SKM-1 treated with dmso at 0.1 percent for 144 hours (cell line): ENCODE results near the gene EIF5.

Source experiments
- DNase-seq: peaks from one replicate; lab custom pipeline; 2025; ENCODE audit not compliant: unreplicated experiment; lab: John Stamatoyannopoulos, UW

Gene EIF5

GRCh38 chr14:103333754-103334643 is at the start of gene EIF5:
Gene EIF5 (plus strand): TSS chr14:103334237. CDS start chr14:103335861, 1,624 bp downstream.
- peak; percentile 77 for DNase-seq

DNA sequence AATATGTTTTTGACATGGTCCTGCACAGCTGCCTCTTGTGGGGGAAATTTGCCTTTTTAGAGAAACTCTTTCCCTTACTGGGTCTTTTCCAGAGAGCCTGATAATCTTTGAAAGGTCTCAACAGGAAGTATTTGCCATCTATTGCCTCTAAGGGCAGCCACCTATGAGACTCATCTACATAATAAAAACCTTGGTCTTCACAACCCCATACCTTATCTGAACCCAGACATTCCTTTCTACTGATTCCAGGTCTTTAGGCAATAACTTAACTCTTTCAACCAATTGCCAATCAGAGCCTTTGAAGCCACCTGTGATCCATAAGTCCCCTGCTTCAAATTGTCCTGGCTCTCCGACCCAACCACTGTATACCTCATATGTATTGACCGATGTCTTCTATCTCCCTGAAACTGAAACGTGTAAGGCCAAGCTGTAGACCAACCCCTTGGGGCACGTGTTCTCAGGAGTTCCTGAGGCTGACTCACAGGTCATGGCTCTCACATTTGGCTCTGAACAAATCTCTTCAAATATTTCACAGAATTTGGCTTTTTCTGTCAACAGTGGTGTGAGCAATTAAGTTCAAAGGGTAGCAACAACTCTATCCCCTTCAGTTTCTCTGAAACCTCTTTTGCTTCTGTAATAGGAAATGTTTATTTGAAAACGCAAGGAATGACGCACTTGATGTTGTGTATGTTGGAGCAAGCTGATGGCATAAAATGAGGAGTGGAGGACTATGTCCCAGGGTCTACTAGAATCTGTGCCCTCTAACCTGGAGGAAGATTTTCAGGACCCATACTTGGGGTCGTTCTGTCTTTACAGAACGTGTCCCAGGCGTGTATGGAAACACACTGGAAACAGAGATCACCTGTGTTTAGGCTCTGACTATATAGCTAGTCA is 49.2 kb upstream of the EIF5 start:
- no peak for DNase-seq

DNA sequence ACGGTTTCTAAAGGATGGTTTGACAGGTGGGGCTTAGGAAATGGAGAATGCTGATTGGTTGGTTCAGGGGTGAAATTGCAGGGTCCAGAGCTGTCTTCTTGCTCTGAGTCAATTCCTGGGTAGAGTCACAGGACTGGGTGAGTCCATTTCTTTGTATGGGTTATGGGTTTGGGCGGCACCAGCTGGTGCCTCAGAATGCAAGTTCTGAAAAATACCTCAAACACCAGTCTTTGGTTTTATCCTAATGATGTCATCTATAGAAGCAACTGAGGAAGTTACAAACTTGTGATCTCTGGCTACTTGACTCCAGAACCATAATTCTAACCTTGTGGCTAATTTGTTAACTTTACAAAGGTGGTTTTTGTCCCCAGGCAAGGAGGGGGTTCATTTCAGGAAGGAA is 47.6 kb upstream of the EIF5 start:
- no peak for DNase-seq

GRCh38 chr14:103286968-103287850 is 46.8 kb upstream of the EIF5 start:
- no peak for DNase-seq

DNA sequence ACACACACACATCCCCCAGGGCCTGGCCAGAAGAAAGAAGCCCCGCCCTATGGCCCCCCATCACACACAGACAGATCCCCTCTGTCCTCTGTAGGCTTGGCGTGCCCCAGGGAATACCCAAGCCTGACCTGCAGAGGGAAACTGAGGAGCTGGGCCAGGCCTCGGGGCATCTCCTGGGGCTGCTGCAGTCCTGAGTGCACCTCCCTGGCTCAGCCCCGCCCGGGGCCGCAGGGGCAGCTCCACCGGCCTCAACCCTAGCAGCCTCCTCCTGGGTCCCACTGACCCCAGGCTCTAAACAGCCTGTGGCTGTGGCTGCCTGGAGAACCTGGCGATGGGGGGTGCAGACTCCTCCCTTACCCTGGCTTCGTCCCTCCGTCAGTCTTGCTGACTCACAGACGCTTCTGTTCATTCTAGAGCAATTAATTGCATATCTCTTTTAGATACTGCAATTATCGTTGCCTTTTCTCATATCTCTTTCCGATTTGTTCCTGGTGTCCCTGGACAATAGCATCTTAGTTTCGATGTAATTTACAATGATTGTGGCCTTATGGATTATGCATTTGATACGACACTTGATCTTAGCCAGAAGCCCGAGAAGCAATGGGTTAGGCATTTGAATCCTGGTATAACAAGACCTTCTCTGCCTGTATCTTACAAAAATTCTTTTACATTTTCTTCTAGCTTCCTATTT is 45.8 kb upstream of the EIF5 start:
- no peak for DNase-seq

DNA sequence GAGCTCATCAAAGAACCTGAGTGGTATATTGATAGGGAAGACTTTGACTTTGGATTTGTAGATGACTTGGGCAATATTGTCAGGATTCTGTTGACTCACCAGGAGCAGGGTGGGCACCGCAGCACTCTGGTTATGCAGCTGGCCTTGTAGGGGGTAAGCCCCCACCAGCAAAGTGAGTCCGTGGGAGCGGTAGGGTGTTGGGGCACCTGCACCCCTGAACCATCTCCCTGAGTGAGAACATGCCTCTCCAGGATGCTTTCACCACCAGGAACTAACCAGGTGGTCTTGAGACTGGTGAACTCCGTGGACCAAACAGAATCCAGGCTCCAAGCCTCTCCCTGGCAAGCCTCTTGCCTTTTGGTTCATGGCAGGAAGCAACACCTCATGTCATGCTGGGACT is 44.0 kb upstream of the EIF5 start:
- no peak for DNase-seq

DNA sequence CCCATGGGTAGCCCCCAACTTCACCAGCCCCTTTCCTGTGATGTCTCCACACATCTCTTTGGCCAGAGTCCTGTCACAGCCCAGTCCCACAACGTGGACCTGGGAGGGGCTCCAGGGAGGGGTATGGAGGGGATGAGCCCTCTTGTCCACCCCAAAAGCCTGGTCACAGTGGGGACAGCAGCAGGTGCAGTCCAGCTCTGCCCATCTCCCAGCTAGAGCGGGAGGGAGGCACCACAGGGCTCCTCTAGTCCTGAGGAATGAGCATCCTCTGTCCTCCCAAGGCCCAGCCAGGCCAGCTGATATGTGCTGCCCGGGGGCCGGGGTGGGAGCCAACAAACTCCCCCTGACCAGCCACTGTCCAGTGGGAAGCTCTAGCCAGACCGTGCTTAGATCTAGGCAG is 43.5 kb upstream of the EIF5 start:
- no peak for DNase-seq

GRCh38 chr14:103290961-103291360 is 43.1 kb upstream of the EIF5 start:
- no peak for DNase-seq

DNA sequence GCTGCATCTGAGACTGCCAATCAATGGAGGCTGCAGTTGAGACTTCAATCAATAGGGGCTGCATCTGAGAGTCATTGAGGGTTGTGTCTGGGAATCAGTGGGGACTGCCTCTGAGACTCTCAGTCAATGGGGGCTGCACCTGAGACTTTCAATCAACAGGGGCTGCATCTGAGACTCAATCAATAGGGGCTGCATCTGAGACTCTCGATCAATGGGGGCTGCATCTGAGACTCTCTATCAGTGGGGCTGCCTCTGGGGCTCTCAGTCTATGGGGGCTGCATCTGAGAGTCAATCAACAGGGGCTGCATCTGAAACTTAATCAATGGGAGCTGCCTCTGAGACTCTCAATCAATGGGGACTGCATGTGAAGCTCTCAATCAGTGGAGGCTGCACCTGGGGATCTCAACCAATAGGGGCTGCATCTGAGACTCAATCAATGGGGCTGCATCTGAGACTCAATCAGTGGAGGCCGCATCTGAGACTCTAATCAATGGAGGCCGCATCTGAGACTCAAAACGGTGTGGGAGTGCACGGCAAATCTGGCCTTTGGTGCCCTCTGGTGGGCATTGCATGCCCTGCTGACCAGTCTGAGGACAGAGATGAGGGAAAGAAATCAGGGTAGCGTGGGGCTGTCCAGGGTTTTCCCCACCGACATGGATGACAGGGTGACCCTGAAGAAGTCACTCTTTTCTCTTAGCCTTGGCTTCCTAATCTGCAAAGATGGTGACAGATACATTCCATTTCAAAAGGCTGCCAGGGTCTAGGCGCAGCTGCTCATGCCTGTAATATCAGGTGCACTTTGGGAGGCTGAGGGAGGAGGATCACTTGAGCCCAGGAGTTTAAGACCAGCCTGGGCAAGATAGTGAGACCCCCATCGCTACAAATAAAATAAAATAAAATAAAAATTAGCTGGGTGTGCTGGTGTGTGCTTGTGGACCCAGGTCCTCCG is 41.3 kb upstream of the EIF5 start:
- DNase-seq, result no peak

DNA sequence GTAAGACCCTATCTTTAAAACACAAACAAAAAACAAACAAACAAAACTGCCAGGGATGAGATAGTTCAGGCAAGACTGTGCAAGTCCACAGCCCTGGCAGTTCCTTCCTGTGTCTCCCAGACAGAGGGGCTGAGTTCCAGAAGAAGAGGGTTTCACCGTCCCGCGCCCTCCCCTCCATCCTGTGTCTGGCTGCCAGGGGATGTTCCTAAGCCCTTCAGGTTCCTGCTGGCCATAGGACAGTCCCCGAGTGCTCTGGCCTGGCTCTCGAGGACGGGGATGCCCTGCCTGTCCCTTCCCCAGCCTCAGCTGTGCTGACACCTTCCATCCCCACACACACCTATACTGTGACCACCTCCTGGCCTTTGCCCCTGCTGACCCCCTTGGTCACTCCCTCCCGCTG is 40.6 kb upstream of the EIF5 start:
- DNase-seq, result no peak

GRCh38 chr14:103294091-103294490 is 39.9 kb upstream of the EIF5 start:
- no peak for DNase-seq

DNA sequence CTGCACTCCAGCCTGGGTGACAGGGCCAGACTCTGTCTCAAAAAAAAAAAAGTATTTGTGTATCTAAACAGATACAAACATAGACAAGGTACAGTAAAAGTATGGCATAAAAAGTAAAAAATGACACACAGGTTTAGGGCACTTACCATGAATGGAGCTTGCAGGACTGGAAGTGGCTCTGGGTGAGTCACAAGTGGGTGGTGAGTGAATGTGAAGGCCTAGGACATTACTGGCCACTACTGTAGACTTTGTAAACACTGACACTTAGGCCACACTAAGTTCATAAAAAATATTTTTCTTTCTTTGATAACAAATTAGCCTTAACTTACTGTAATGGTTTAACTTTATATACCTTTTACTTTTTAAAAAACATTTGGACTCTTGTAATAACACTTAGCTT is 38.0 kb upstream of the EIF5 start:
- DNase-seq, result no peak

DNA sequence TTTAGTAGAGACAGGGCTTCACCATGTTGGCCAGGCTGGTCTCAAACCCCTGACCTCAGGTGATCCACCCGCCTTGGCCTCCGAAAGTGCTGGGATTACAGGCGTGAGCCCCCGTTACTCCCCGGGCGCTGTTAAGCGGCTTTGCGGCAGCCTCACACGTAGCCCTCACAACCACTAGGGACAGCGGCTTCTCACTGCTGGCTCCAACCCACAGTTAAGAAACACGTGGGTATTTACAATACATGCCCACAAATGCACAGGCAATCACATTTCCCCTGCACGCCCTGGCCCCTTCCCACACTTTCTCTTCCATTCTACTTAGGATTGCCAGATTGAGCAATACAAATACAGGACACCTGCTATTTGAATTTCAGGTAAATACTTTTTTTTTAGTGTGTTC is 37.0 kb upstream of the EIF5 start:
- DNase-seq, result no peak

DNA sequence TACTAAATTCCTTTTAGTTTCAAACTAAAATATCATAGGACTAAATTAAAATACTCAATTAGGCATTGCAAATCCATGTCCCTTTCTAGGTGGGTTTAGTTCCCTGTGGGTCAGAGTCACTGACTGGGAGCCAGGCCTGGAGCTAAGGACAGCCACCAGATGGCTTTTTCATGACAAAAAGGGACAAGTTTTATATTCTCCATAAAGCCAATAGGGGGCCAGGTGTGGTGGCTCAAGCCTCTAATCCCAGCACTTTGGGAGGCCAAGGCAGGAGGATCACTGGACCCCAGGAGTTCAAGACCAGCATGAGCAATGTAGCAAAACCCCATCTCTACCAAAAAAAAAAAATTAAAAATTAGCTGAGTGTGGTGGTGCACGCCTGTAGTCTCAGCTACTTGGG is 35.4 kb upstream of the EIF5 start:
- no peak for DNase-seq

DNA sequence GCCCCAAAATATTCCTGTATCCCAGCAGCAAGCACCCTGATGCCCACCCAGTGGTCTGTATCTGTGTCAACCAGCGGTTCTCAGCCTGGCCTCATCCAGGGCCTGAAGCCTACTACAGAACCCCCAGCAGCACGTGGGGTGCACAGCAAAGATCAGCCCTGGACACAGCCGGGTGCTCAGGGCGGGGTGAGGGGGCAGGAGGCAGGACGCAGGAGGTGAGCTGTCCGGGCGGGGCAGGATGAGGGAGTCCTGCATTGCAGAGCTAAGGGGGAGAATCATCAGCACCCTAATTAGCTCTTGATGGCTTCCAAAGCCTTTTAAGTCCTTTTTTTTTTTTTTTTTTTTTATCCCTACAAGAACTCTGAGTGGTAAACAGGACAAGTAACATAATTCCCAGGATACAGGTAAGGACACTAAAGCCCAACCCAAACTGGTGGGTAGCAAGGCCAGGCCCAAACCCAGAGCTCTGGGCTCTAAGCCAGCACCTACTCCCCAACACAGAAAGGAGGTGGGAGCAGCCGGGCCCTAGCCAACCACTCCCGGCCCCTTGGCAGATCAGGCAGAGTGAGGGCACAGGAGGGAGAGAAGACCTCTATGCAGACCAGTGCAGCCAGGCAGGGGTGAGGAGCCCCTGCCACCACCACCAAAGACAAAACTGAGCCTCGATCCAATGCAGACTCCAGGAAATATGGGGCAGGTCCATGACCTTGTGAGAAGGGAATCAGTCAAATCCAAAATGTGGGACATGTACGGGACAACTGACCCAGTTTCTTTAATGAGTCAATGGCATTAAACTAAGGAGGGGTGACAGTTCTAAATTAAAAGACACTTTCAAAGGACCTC is 32.3 kb upstream of the EIF5 start:
- no peak for DNase-seq

DNA sequence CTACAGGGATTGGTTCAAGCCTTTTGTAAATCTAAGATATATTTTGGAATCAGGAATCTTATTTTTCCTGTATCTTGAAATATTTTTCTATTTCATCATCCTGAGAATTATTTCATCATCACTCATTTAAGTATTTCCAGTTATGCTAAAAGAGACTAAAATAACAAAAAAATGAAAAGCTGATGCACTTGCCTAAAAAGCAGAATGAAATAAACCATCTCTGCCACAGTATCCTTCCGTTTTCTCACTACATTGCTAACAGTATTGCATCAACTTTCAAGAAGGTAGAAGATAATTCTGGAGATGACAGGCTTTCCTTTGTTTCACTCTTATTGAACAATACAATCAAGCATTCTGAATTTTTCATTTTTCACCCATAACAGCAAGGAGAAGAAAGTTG is 31.1 kb upstream of the EIF5 start:
- no peak for DNase-seq

GRCh38 chr14:103304706-103305105 is 29.3 kb upstream of the EIF5 start:
- no peak for DNase-seq
